Testis (tissue), 2 donors: ENCODE data around the gene CPE.

Experiments used
- CTCF ChIP-seq, 3 experiments: fragments of 450-650 bp in 2 of 3; fragments of 200-600 bp in 1 of 3; sonication (generic) in 1 of 3; IDR thresholded peaks; one replicate each; pipeline ENCODE4 v1.5.1; 2016 to 2019; ENCODE audit warnings: antibody characterized with exemption in 3 of 3, mild to moderate bottlenecking in 2 of 3, moderate library complexity in 1 of 3
- POLR2A ChIP-seq: fragments of 450-650 bp; IDR thresholded peaks from one replicate; pipeline ENCODE4 v1.6.1; 2017; ENCODE audit warnings: antibody characterized with exemption, mild to moderate bottlenecking, moderate library complexity

GRCh38 chr4:165505958-165506837 is 127.4 kb downstream of the CPE start:
- TF ChIP-seq CTCF (IDR thresholded peaks at IDR 0.05) = no peak
- no peak for TF ChIP-seq POLR2A
